ENCODE results near the gene JAZF1.
A peak's percentile ranks its signal among the peaks of the same experiment; 100 is the strongest.

JAZF1 gene

GRCh38 chr7:28180364-28181147, at the start of gene JAZF1:
Gene JAZF1 (minus strand): TSS chr7:28180795.
- H3K4me3 ChIP-seq (ENCODE audit: low read length): peak within 1 kb of the TSS; percentile 78
- DNase-seq (ENCODE audit: low read depth): peak; percentile 54
- TF ChIP-seq CTCF (conservative IDR thresholded peaks at IDR 0.05; ENCODE audit: low read length): no peak

GRCh38 chr7:28230261-28230660, 49.7 kb upstream of the JAZF1 start:
- DNase-seq (ENCODE audit: low read depth): no peak
- no peak for TF ChIP-seq CTCF (conservative IDR thresholded peaks at IDR 0.05; ENCODE audit: low read length)
- H3K4me3 ChIP-seq (ENCODE audit: low read length): no peak overlapping the region

GRCh38 chr7:28228396-28228795, 47.8 kb upstream of the JAZF1 start:
- no peak for DNase-seq (ENCODE audit: low read depth)
- no peak overlapping the region for H3K4me3 ChIP-seq (ENCODE audit: low read length)
- no peak for TF ChIP-seq CTCF (conservative IDR thresholded peaks at IDR 0.05; ENCODE audit: low read length)

- TF ChIP-seq CTCF (conservative IDR thresholded peaks at IDR 0.05; ENCODE audit: low read length): no peak
- no peak for DNase-seq (ENCODE audit: low read depth)
- H3K4me3 ChIP-seq (ENCODE audit: low read length): no peak overlapping the region
Measured at GRCh38 chr7:28226003-28226402, 45.4 kb upstream of the JAZF1 start.

GRCh38 chr7:28225576-28225975, 45.0 kb upstream of the JAZF1 start:
- TF ChIP-seq CTCF (conservative IDR thresholded peaks at IDR 0.05; ENCODE audit: low read length): no peak
- H3K4me3 ChIP-seq (ENCODE audit: low read length): no peak overlapping the region
- no peak for DNase-seq (ENCODE audit: low read depth)

GRCh38 chr7:28224675-28225074, 44.1 kb upstream of the JAZF1 start:
- H3K4me3 ChIP-seq (ENCODE audit: low read length): no peak overlapping the region
- no peak for DNase-seq (ENCODE audit: low read depth)
- TF ChIP-seq CTCF (conservative IDR thresholded peaks at IDR 0.05; ENCODE audit: low read length): no peak

GRCh38 chr7:28224172-28224571, 43.6 kb upstream of the JAZF1 start:
- no peak for DNase-seq (ENCODE audit: low read depth)
- TF ChIP-seq CTCF (conservative IDR thresholded peaks at IDR 0.05; ENCODE audit: low read length): no peak

More at GRCh38 chr7:28224172-28224571, 43.6 kb upstream of the JAZF1 start:
- no peak overlapping the region for H3K4me3 ChIP-seq (ENCODE audit: low read length)
